Activated CD8-positive, alpha-beta memory T cell treated with anti-CD3 and anti-CD28 coated beads for 1 hour (primary cell): ENCODE measurements around the gene STK25.
"Not testable (repeated sequence)": the region's sequence is repeated elsewhere in the genome, so short reads cannot be mapped to it uniquely, and the experiment has no call there.

Source experiments
- DNase-seq, 2 donors: peaks; one replicate each; pipeline ENCODE4 v3.0.0-alpha.2; 2020; ENCODE audit warnings: low read depth in 1 of 2; ENCODE audit errors: extremely low read depth in 1 of 2

STK25 gene

DNA sequence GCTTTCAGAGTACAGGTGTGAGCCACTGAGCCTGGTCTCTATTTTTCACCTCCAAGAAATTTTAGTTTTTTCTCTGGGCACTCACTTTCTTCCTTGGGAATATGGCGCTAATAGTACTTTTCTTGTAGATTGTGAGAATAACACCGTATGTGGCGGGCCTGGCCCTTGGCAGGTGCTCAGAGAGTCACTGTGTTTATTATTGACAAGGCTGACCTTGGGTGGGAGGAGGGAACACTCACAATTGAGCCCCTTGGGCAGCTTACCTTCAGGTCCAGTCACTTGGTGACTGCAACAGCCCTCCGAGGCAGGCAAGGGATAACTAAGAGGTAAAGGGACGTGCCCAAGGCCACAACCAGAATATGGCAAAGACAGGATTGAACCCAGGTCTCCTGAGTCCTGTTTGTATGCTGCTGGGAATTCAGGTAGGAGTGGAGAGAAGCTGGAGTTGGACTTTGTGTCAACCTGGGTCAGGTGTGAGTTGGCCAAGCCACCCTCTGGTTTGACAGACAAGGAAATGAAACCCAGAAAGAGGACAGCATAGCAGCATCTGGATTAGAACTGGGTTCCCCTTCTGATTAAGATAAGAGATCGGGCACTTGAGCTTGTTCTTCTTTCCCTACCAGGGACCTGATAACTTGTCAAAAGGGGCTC is 2.8 kb upstream of the STK25 start:
- DNase-seq = no peak

DNA sequence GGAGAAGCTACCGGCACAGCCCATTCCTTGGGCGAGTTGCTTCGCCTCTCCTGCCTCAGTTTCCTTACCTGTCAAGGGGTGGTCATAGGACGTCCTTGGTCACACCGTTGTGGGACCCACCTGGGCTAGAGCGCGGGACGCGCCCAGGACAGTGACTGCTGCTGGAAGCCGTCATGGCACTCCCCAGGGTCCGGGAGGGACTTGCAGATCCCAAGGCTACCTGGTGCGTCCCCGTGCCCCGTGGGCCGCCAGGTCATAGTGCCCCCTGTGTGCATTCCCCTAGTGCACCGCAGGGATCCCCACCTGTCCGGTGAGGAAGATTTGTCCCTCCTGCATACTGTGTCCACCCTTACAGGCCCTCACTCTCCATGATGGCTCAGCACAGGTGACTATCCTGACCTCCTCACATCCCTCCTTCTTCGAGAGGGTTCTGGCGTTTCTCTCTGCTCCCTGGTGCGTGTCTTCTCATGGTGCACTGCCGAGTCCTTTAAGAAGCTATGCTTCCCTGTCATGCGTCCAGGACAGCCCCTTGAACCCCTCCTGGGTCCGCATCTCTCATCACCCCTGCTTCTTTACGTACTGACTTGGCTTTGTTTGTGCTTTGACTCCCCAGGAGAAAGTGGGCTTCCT is 886 bp upstream of the STK25 start:
- no peak for DNase-seq

DNA sequence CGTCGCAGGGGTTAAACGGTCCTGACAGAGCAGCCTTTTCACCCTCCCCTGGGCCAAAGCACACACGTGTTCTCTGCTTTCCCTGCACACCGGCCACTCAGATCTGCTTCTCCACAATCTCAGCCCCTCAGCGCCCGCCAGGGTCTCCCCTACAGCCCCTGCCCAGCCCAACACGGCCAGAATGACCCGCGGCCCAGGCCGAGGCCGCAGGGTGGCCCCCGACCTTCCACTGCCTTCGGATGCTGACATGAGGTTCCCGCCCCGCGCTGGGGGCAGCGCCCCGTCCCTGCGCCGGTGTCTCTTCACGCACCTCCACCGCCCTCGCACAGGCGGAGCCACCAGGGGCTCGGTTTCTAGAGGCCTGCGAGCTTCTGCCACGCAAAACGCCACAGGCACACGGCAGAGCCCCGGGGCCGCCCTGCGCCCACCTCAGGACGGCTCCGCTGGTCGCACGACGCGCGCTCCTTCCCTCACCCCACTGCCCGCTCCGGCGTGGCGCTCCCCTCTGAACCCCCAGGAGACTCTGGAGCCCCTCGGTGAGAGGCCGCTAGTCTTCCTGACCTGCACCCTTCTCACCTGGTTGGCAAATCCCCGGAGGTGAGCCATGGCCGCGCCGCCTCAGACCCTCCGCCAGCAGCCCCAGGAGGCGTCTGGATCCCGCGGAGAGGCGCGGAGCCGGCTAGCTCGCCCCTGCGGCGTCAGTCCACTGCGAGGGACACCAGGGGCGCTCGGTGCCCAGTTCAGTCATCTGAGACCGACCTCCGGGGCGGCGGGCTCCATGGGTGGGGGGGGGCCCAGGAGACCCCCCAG is 749 bp downstream of the STK25 start:
- DNase-seq = peak in 1 of 2 donors; percentile 6

DNA sequence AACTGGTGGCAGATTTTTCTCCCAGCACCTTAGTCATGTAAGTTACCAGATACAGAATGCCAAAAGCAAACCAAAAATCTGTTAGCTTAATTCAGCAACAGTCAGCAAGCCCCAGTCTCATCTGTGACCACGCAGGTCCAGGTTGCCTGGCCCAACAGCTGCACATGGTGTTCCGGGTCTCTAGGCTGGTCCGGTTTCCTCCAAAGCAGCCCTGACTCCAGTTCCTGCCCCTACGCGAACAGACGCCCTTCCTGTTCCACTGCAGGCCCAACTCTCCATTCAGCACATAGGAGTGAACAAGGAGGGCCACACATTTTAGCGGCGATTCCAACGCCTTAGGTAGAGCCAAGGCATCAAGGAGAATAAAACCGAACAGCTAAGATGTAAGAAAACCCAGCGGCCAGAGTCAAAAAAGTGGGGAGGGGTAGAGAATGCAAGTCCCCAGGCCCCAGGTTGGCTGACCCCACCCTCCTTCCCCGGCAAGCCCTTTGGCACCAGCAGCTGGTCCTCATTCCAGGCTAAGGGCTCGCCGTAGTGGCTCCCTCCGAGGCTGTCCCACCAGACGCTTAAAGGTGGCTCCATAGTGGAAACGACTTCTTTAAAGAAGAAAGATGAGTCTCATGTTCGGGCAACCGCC is 1.5 kb downstream of the STK25 start:
- no peak for DNase-seq

DNA sequence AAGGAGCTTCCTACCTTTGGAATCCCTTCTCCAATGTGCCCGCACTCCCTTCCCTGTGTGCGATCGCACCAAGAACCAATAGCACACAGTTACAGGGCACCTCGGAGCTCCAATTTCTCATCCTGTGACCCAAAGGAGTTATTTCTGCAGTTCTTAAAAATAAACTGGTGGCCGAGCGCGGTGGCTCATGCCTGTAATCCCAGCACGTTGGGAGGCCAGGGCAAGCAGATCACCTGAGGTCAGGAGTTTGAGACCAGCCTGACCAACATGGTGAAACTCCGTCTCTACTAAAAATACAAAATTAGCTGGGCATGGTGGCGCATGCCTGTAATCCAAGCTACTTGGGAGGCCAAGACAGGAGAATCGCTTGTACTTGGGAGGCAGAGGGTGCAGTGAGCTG is 2.1 kb downstream of the STK25 start:
- not testable (repeated sequence) for DNase-seq

DNA sequence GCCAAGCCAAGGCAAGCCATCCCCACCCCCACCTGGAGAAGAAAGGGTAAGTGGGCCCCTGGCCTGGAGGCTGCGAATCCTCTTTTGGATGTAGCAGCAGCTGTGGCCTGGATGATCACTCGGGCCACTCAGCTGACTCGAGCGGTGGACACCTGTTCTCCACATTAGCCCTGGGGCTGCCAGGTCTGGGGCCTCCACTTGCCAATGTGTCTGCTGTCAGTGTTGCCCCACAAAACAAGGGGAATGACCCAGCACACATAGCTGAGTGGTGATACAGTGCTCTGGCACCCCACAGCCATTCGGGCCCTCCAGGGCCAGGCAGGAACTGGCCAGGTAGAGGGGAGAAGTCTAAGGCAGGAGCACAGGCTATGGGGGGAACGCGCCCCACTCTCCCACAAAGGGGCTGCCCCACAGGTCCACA is 2.6 kb downstream of the STK25 start:
- DNase-seq = no peak

DNA sequence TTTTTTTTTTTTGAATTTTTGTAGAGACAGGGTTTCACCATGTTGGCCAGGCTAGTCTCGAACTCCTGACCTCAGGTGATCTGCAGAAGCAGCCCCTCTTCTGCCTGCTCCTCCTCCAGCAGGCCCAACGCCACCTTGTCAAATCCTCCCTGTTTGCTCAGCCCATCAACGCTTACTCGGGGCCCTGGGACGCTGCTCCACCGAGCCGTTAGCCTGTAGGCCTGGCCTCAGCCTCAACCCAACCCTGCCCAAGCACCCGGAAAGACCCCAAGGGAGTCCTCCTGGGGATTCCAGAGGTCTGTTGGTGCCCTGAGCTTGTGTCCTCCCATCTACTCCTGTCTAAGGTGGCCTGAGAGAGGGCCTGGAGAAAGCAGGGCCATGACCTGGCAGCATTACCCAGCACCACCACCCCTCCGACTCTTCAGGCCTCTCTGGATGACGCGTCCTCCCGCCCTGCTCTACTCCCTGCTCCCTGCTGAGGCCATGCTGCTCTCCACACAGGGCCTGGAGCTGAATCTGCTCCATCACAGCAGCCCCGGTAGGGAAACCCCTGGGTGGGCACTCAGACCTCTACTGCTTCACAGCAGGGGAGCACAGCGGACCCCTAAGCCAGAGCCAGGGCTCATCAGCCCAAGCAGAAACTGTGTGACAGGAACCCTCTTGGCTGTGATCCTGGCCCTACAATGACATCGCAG is 3.2 kb downstream of the STK25 start:
- no peak for DNase-seq

DNA sequence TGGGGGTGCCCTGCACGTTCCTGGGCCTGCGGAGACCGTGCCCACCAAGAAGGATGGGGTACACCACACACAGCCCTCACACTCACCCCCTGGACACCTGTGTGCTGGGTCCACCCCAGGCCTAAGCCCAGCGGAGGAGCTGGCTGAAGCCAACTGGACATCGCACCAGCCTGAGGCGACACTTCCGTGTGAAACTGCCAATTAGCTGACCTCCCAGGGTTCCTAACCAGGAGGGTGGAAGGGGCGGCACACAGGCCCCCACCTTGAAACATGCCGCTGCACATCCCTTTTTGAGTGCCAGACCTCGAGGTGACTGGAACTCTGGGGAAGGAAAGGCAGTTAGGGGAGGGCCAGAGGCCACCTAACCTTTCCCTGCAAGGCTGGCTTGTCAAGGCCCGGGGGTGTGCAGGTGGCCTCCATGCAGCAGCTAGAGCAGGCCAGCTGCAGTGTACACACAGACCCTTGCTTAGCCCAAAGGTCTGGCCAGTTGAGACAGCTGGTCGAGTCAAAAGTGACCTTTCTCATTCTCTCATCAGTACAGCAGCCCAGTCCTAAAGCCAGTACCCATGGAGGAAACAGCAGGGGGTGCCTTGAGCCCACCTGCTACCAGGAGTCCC is 4.5 kb downstream of the STK25 start:
- DNase-seq = no peak

DNA sequence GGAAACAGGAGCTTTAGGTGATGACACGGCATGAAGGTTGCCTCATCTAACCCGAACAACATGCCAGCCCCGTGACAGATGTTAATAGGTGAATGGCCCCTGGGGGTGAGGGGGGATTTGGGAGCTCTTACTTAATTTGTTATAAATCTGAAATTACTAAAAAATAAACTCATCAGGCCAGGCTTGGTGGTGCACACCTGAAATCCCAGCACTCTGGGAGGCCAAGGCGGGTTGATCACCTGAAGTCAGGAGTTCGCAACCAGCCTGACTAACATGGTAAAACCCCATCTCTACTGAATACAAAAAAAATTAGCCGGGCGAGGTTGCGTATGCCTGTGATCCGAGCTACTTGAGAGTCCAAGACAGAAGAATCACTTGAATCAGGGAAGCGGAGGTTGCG is 6.1 kb downstream of the STK25 start:
- DNase-seq = no peak

DNA sequence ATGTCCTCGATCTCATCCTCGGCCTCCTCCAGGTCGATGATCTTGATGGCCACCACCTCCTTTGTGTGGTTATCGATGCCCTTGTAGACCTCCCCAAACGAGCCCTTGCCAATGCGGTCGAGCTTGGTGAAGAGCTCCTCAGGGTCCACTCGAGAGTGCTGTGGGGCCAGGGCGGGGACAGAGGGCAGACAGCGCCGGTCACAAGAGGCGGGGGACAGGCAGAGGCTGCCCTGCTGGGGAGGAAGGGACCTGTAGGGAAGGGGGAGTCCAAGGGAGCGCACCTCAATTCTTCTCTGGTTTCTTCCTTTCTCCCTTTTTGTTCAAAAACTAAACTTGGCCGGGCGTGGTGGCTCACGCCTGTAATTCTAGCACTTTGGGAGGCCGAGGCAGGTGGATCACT is 6.8 kb downstream of the STK25 start:
- no peak for DNase-seq

DNA sequence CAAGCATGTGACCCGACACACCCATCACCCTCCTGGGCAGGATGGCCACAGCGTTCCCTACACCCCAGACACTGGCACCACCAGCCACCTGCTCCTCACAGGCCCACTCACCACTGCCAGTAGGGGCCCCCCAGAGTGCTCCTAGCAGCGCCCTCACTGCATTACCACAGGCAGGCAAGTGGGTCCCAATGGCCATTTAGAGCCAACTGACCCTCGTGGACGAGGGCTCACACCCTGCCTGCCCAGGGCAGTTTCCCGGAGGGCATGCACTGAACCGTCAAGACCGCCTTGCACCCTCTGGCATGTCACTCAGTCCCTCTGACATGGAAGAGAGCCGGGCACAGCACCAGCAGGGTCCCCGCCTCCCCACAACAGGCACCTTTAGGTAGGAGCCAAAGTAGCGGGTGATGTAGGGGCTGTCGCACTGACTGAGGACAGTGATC is 7.3 kb downstream of the STK25 start:
- no peak for DNase-seq

DNA sequence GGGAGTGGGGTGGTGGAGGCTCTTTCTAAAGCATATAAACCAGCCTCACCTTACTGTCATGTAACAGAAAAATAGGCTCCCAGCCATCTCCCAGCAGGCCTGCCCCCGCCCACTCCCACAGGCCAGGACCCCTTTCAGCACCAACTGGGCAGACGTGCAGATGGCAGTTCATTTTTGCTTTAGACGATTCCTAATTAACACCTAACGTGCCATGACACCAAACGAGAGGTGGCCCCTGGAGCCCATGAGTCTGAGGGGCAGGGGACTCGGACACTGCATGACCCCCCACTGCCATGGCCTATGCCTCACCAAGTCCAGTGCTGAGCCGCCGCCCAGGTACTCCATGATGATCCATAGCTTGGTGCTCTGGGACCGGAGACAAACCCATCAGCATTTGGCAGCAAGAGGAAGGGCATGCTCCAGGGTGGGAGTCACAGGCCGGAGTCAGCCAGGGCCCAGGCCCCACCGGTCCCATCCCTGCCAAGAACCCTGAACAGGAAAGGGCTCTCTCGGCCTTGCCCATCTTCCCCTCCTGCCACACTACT is 7.9 kb downstream of the STK25 start:
- DNase-seq = no peak

DNA sequence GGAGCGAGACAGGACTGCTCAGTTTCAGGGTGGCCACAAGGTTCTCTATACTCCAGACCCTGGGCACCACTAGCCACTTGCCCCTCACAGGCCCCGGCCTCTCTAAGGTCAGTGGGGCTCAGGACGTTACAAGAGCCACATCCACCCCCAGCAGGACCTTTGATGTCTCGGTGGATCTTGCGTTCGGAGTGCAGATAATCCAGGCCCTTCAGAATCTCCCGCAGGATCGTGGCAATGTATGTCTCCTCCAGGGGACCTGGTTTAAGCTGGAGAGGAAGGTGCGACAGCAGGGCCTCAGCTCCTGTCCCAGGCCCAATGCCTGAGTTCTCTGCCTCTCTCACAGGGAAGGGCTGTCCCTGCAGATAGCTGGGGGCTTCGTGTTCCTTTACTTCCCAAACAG is 8.4 kb downstream of the STK25 start:
- DNase-seq = no peak

DNA sequence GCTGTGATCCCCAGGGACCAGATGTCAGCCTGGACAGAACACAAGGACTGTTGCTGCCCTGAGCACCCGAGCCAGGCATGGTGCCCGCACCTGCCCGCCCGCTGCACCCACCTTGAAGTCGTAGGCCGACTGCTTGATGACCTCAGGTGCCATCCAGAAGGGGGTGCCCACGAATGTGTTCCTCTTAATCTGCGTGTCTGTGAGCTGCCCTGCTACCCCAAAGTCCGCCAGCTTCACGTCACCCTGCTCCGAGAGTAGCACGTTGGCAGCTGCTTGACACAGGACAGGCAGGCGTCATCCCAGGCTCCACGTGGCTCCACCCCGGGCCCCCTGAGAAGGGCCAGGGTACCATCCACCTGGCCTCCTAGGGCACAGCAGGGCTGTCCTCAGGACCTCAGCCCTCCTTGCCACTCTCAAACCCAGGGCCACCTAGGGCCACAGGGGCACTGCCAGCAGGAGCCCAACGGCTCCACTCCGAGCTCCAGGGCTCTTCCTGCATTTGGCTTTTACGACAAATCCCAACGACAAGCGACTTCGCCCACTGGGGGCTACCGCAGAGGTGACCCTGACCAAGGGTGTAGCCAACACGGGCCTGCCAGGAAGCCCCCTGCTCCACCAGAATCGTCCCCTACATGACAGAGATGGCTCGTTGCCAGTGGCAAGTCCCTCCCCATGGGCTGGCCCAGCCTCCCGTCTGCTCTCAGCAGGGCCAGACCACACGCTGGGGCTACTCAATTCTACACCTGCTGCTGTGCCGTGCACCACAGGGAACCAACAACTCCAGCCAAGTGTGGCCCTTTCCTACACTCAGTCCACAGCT is 9.0 kb downstream of the STK25 start:
- no peak for DNase-seq

DNA sequence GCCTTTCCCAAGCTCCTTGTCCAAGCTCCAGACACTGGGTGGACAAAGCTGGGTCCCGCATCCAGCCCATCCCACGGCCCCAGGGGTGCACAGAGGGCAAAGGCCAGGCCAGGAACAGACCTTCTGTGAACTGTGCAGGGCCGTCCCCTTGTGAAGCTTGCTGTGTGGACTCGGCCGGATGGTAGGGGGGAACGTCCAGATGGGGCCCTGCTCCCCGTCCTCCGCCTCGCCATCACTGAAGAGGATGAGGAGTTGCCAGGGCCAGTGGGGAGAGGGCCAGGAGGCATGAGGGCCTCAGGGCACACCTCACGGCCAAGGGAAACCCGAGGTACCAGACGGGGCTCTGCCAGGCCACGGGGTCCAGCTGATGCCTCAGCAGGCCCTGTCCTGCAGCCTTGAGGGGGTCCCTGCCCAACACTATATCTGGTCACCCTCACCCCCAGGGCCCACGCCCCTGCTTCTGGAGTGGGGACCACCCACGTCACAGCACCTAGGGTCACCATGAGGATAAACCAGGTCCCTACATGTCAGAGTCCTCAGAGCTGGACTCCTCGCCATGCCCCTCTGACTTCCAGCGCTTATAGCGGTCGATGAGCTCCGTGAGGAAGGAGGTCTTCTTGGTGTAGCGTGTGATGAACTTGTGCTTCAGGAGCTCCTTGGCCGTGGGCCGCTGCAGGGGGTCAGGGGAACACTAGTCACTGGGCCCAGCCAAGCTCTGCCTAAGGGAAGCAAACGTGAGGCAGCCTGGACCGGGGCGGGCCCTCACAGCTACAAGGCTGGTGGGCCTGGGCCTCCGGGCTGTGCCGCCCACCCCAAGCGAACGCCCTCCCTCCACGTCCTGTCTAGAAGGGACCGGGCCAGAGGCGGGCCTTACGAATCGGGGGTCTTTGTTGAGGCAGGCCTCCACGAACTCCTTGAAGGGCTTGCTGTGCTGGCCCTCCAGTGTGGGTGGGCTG is 10.0 kb downstream of the STK25 start:
- DNase-seq = no peak

DNA sequence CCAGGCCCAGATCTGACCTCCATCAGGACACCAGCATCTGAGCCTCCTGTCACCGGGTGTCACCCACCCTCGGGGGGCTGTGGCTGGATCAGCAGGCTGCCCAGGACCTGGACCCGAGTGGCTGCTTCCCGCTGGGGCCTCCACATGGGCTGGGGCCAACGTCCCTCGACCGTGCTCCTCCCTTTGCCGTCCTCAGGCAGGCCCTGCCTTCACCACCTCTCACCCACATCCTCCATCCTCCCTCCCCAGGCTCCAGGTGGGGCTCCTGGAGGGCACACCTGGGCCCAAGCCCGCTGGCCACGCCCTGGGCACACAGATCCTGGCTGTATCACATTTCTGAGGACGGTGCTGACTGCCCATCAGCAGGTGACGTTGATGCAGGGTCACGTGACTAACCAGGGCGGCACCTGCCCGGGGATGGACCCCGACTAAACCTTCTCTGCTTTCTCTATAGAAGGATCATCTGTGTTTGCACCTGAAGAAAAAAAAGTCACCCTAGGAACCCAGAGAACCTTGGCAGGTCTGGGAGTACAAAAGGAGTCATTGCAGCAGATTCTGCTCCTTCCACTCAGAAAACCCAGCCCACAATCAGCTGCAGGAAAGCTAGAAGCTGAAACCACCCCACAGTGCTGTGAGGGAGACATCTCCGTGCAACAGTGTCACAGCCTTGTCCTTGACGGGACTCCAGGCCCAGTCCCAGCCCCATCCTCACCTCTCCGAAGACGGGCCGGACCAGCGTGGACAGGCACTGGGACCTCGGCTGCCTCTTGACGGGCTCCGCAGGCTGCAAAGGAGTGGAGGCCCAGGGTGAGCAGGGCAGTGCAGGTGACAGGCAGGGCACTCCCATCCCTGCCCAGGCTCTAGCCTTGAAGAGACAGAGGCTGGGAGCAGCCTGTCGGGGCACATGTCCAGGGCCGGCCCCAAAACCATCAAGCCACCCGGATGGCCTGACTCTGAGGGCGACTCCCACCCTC is 11.2 kb downstream of the STK25 start:
- no peak for DNase-seq
